Adrenal gland (tissue), 5 donors: ENCODE measurements around the gene TCEAL1.

Experiments
- CTCF ChIP-seq, 6 experiments: fragments of 450-650 bp in 4 of 6; fragments of 200-600 bp in 2 of 6; sonication (generic) in 1 of 6; IDR thresholded peaks; 1 replicate in 5 of 6; 2 replicates in 1 of 6; pipeline versions ENCODE4 v1.5.1 to v1.8.0; 2016 to 2021; ENCODE audit warnings: antibody characterized with exemption in 6 of 6, mild to moderate bottlenecking in 2 of 6, moderate library complexity in 1 of 6
- POLR2A ChIP-seq, 2 donors: fragments of 450-650 bp; IDR thresholded peaks; one replicate each; pipeline ENCODE4 v1.6.1; 2017; ENCODE audit warnings: antibody characterized with exemption in 2 of 2, mild to moderate bottlenecking in 2 of 2, moderate library complexity in 1 of 2
- donor health status: DM: no; HTN: no; CAD: no.

GRCh38 chrX:103586659-103587058, 42.1 kb upstream of the TCEAL1 start:
- TF ChIP-seq CTCF (IDR thresholded peaks at IDR 0.05) (no peak), POLR2A (IDR thresholded peaks at IDR 0.05) (no peak)
